ENCODE data around the gene KCNJ6. TPM values are rescaled to one million over a fixed set of nuclear protein-coding genes. Genes with fewer than 3 reads are reported as not detected.

Gene KCNJ6
- total and polyA plus RNA-seq, 4 donors: 0.01 TPM; not detected in 3

GRCh38 chr21:37695111-37695510, 221.1 kb downstream of the KCNJ6 start:
- Histone ChIP-seq H3K36me3 (ENCODE audit: control insufficient read depth in 4 of 4, insufficient read depth in 3 of 4, low read depth in 1 of 4, low read length in 3 of 4) (no peaks in the 10 kb centered on the region), H3K9ac (ENCODE audit: low read depth in 1 of 2, low read length in 2 of 2) (no peak overlapping the region), H3K27ac (ENCODE audit: low read depth in 1 of 2, low read length in 2 of 2) (no peak overlapping the region), H3K9me3 (ENCODE audit: control insufficient read depth in 4 of 4, low read length in 3 of 4) (no peaks in the 10 kb centered on the region), H3K27me3 (ENCODE audit: control insufficient read depth in 4 of 4, insufficient read depth in 4 of 4, low read length in 3 of 4) (no peaks in the 10 kb centered on the region), H3K4me1 (ENCODE audit: control insufficient read depth in 4 of 4, insufficient read depth in 4 of 4, low read length in 3 of 4) (peaks cover 0 to 6% (median 2%) of the 10 kb centered on the region in 4 donors), H3K4me3 (ENCODE audit: low read depth in 1 of 3, low read length in 3 of 3) (no peak overlapping the region)
- no peak for DNase-seq (ENCODE audit: low spot score)
- no peak for TF ChIP-seq CTCF (IDR thresholded peaks at IDR 0.05; ENCODE audit: low read depth, low read length, missing input control)
- TF ChIP-seq RXRA (IDR thresholded peaks at IDR 0.05): no peak
- TF ChIP-seq HNF4A (conservative IDR thresholded peaks at IDR 0.05): peak in 1 of 2 donors; percentile 39
- no peak for TF ChIP-seq ZBTB33 (IDR thresholded peaks at IDR 0.05)
- TF ChIP-seq ATF3 (IDR thresholded peaks at IDR 0.05): no peak
- no peak for TF ChIP-seq MAX (IDR thresholded peaks at IDR 0.05)
- TF ChIP-seq REST (IDR thresholded peaks at IDR 0.05): no peak
- no peak for TF ChIP-seq FOXA1 (IDR thresholded peaks at IDR 0.05)
- no peak for TF ChIP-seq FOXA2 (IDR thresholded peaks at IDR 0.05)
- no peak for TF ChIP-seq RAD21 (IDR thresholded peaks at IDR 0.05)
- no peak for TF ChIP-seq GABPA (IDR thresholded peaks at IDR 0.05 in 1 of 2, conservative IDR thresholded peaks at IDR 0.05 in 1 of 2)
- peak; percentile 49 for TF ChIP-seq YY1 (IDR thresholded peaks at IDR 0.05)

- H3K27ac ChIP-seq (ENCODE audit: low read depth in 1 of 2, low read length in 2 of 2): no peak overlapping the region
- H3K9ac ChIP-seq (ENCODE audit: low read depth in 1 of 2, low read length in 2 of 2): no peak overlapping the region
- no peaks in the 10 kb centered on the region for H3K9me3 ChIP-seq (ENCODE audit: control insufficient read depth in 4 of 4, low read length in 3 of 4)
- H3K4me3 ChIP-seq (ENCODE audit: low read depth in 1 of 3, low read length in 3 of 3): no peak overlapping the region
- H3K27me3 ChIP-seq (ENCODE audit: control insufficient read depth in 4 of 4, insufficient read depth in 4 of 4, low read length in 3 of 4): no peaks in the 10 kb centered on the region
- H3K36me3 ChIP-seq (ENCODE audit: control insufficient read depth in 4 of 4, insufficient read depth in 3 of 4, low read depth in 1 of 4, low read length in 3 of 4): no peaks in the 10 kb centered on the region
- TF ChIP-seq FOXA2 (IDR thresholded peaks at IDR 0.05) (no peak), YY1 (IDR thresholded peaks at IDR 0.05) (no peak), RXRA (IDR thresholded peaks at IDR 0.05) (no peak), GABPA (IDR thresholded peaks at IDR 0.05 in 1 of 2, conservative IDR thresholded peaks at IDR 0.05 in 1 of 2) (no peak), EGR1 (IDR thresholded peaks at IDR 0.05; ENCODE audit: low read depth in 2 of 2) (no peak), CTCF (IDR thresholded peaks at IDR 0.05; ENCODE audit: low read depth, low read length, missing input control) (no peak), SP1 (IDR thresholded peaks at IDR 0.05) (no peak)
- DNase-seq (ENCODE audit: low spot score): no peak
- WGBS: 80% methylated on average over 3 of the region's 3 CpGs
- H3K4me1 ChIP-seq (ENCODE audit: control insufficient read depth in 4 of 4, insufficient read depth in 4 of 4, low read length in 3 of 4): peaks cover 0 to 14% (median 10%) of the 10 kb centered on the region in 4 donors
Observed at GRCh38 chr21:37688952-37689659, 227.2 kb downstream of the KCNJ6 start.

Measured in liver (tissue), 9 donors.